Gastrocnemius medialis (tissue), 4 donors: Measurements from ENCODE around the gene ASPG. TPM values are rescaled to one million over a fixed set of nuclear protein-coding genes. Genes with fewer than 3 reads are reported as not detected.

Experiments
- ATAC-seq, 2 donors: fragments of 150-250 bp; one replicate each; pipeline ENCODE4 v1.9.1; 2016
- DNase-seq, 2 donors: peaks; one replicate each; pipeline ENCODE4 v3.0.0-alpha.2; 2019
- H3K27ac ChIP-seq, 4 donors: fragments of 200-600 bp; sonication (generic); 1 replicate in 1 of 4; 2 replicates in 3 of 4; pipeline ENCODE4 v1.5.1; 2016 to 2018; ENCODE audit warnings: mild to moderate bottlenecking in 2 of 4, moderate library complexity in 1 of 4
- H3K27me3 ChIP-seq, 3 donors: fragments of 200-600 bp; sonication (generic) in 2 of 3; 1 replicate in 1 of 3; 2 replicates in 2 of 3; pipeline versions ENCODE4 v1.5.1 to v1.6.0; 2016 to 2019; ENCODE audit warnings: mild to moderate bottlenecking in 1 of 3, moderate library complexity in 1 of 3
- H3K36me3 ChIP-seq, 2 donors: fragments of 200-600 bp; sonication (generic) in 1 of 2; one replicate each; pipeline ENCODE4 v1.5.1; 2017 to 2018
- H3K4me1 ChIP-seq, 2 donors: fragments of 200-600 bp; sonication (generic) in 1 of 2; one replicate each; pipeline ENCODE4 v1.5.1; 2016 to 2017; ENCODE audit warnings: mild to moderate bottlenecking in 2 of 2
- H3K4me3 ChIP-seq, 4 donors: fragments of 200-600 bp; sonication (generic) in 3 of 4; 1 replicate in 1 of 4; 2 replicates in 3 of 4; pipeline ENCODE4 v1.5.1; 2016 to 2019; ENCODE audit warnings: mild to moderate bottlenecking in 2 of 4
- H3K9me3 ChIP-seq, 3 donors: fragments of 200-600 bp; sonication (generic) in 2 of 3; 1 replicate in 1 of 3; 2 replicates in 2 of 3; pipeline ENCODE4 v1.5.1; 2016 to 2019
- CTCF ChIP-seq, 5 experiments: fragments of 450-650 bp in 3 of 5; fragments of 200-600 bp in 2 of 5; sonication (generic) in 2 of 5; IDR thresholded peaks in 4 of 5; conservative IDR thresholded peaks in 1 of 5; 1 replicate in 4 of 5; 2 replicates in 1 of 5; pipeline ENCODE4 v1.5.1; 2016 to 2019; ENCODE audit warnings: antibody characterized with exemption in 5 of 5, mild to moderate bottlenecking in 3 of 5, moderate library complexity in 3 of 5
- POLR2A ChIP-seq, 2 donors: fragments of 450-650 bp; IDR thresholded peaks; one replicate each; pipeline ENCODE4 v1.6.1; 2017; ENCODE audit warnings: antibody characterized with exemption in 2 of 2, mild to moderate bottlenecking in 2 of 2, moderate library complexity in 2 of 2
- in situ Hi-C, 4 donors: fragments of 200-750 bp; cut with MboI; loops; one replicate each; pipeline versions ENCODE4 v1.15.0 to v1.8.0; 2017; ENCODE audit warnings: low sequenced_read_pairs in 4 of 4
- intact Hi-C: fragments of 100-400 bp; cut with DNase I; formaldehyde crosslinking; loops from one replicate; pipeline ENCODE4 v1.15.1; 2023; ENCODE audit warnings: low total_unique reads
- total RNA-seq, 4 donors: library from RNA; depleted of rRNA; stranded (reverse); fragments of >200 nt; gene quantifications; one replicate each; pipeline versions ENCODE4 v1.1.0 to v1.2.3, GENCODE V29; 2016

Gene ASPG
- total RNA-seq, 4 donors from 2014 or later: 0.20 TPM; not detected in 3

GRCh38 chr14:104119119-104119487, 33.6 kb downstream of the ASPG start:
- no peak for DNase-seq
- peaks cover 0 to 7% (median 0%) of the 10 kb centered on the region in 3 donors for H3K9me3 ChIP-seq
- intact Hi-C loops: no loop called here

GRCh38 chr14:104119488-104120251, 34.2 kb downstream of the ASPG start:
- TF ChIP-seq CTCF (IDR thresholded peaks at IDR 0.05 in 4 of 5, conservative IDR thresholded peaks at IDR 0.05 in 1 of 5) (no peak), POLR2A (IDR thresholded peaks at IDR 0.05) (no peak)
- in situ Hi-C loops: no loop called here
- no peaks in the 10 kb centered on the region for H3K36me3 ChIP-seq

More at GRCh38 chr14:104119119-104119487, 33.6 kb downstream of the ASPG start:
- ATAC-seq: no peak
- peaks cover 43 to 69% (median 48%) of the 10 kb centered on the region in 3 donors for H3K27me3 ChIP-seq
- TF ChIP-seq POLR2A (IDR thresholded peaks at IDR 0.05) (no peak), CTCF (IDR thresholded peaks at IDR 0.05 in 4 of 5, conservative IDR thresholded peaks at IDR 0.05 in 1 of 5) (no peak)
- no peak overlapping the region for H3K4me3 ChIP-seq
- in situ Hi-C loops: no loop called here
- H3K4me1 ChIP-seq: no peaks in the 10 kb centered on the region
- no peaks in the 10 kb centered on the region for H3K36me3 ChIP-seq
- no peak overlapping the region for H3K27ac ChIP-seq

GRCh38 chr14:104120281-104120741, 34.8 kb downstream of the ASPG start:
- Histone ChIP-seq H3K9me3 (peaks cover 0 to 14% (median 0%) of the 10 kb centered on the region in 3 donors), H3K27ac (no peak overlapping the region), H3K4me1 (no peaks in the 10 kb centered on the region), H3K4me3 (no peak overlapping the region), H3K27me3 (peaks cover 43 to 77% (median 44%) of the 10 kb centered on the region in 3 donors), H3K36me3 (no peaks in the 10 kb centered on the region)
- no peak for TF ChIP-seq POLR2A (IDR thresholded peaks at IDR 0.05)
- no peak for TF ChIP-seq CTCF (IDR thresholded peaks at IDR 0.05 in 4 of 5, conservative IDR thresholded peaks at IDR 0.05 in 1 of 5)
- ATAC-seq: no peak
- no peak for DNase-seq
- intact Hi-C loops: no loop called here
- in situ Hi-C loops: no loop called here

More at GRCh38 chr14:104119488-104120251, 34.2 kb downstream of the ASPG start:
- H3K4me3 ChIP-seq: no peak overlapping the region
- H3K9me3 ChIP-seq: peaks cover 0 to 12% (median 0%) of the 10 kb centered on the region in 3 donors
- H3K27me3 ChIP-seq: peaks cover 43 to 71% (median 44%) of the 10 kb centered on the region in 3 donors
- H3K4me1 ChIP-seq: no peaks in the 10 kb centered on the region
- ATAC-seq (no peak), DNase-seq (no peak)
- no peak overlapping the region for H3K27ac ChIP-seq
- intact Hi-C loops: no loop called here

- in situ Hi-C loops: no loop called here
- DNase-seq: no peak
- intact Hi-C loops: no loop called here
- TF ChIP-seq CTCF (IDR thresholded peaks at IDR 0.05 in 4 of 5, conservative IDR thresholded peaks at IDR 0.05 in 1 of 5) (no peak), POLR2A (IDR thresholded peaks at IDR 0.05) (no peak)
- peaks cover 0 to 21% (median 0%) of the 10 kb centered on the region in 3 donors for H3K9me3 ChIP-seq
- no peak overlapping the region for H3K4me3 ChIP-seq
- no peaks in the 10 kb centered on the region for H3K4me1 ChIP-seq
- ATAC-seq: no peak
- H3K27ac ChIP-seq: no peak overlapping the region
- H3K27me3 ChIP-seq: peaks cover 36 to 74% (median 39%) of the 10 kb centered on the region in 3 donors
- no peaks in the 10 kb centered on the region for H3K36me3 ChIP-seq
These were observed 35.6 kb downstream of the ASPG start for GRCh38 chr14:104121142-104121541.
